T-helper 22 cell (primary cell): Measurements from ENCODE around the gene AEBP2.

Experiments
- DNase-seq: peaks from one replicate; pipeline ENCODE4 v3.0.0-alpha.2; 2020; ENCODE audit warnings: low read depth

The AEBP2 gene

GRCh38 chr12:19553175-19553574, 113.9 kb downstream of the AEBP2 start:
- no peak for DNase-seq

DNA sequence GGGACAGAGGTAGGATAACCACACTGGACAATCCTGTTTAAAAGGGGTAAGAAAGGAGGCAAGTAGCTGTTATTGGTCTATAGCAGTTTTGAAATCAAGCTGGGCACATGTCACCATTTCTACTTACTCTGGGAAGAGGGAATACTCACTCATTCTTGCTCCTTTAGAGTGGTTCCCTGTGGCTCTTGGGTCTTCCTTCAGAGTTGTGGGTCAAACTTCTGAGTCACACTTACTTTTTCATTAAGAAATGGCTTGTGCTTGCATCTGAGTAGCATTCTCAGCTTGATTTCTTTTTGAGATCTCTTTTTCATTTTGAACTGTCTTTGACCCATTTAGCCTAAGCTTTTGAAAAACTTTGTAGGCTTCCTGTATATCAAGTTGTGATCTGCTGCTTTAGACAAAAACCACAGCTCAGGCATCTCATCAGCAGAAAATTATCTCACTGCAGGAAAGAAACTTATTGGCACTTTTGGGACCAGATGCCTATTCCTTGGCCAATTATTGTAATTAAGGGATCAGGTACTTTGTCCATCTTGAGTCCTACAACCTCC, 122.2 kb downstream of the AEBP2 start:
- DNase-seq: no peak
